H9 (cell line): Measurements from ENCODE around the gene MCM7. TPM values are rescaled to one million over a fixed set of nuclear protein-coding genes. Genes with fewer than 3 reads are reported as not detected.

Experiments used
- DNase-seq: peaks from one replicate; pipeline ENCODE4 v3.0.0-alpha.2; 2017
- H2AFZ ChIP-seq: one replicate; pipeline ENCODE4 v1.6.1; 2013; ENCODE audit warnings: mild to moderate bottlenecking, low read length, control low read depth, moderate library complexity
- H2AK5ac ChIP-seq: 2 replicates; pipeline ENCODE4 v1.6.1; 2013; ENCODE audit warnings: low read length, control low read depth, mixed read lengths; ENCODE audit not compliant: insufficient read length
- H2BK120ac ChIP-seq: one replicate; pipeline ENCODE4 v1.6.1; 2013; ENCODE audit warnings: low read depth, mild to moderate bottlenecking, low read length, control low read depth, inconsistent platforms; ENCODE audit not compliant: poor library complexity, severe bottlenecking
- H2BK12ac ChIP-seq: 2 replicates; pipeline ENCODE4 v1.6.1; 2013; ENCODE audit warnings: low read length, control low read depth, mixed read lengths, low read depth; ENCODE audit not compliant: insufficient read length
- H2BK15ac ChIP-seq: 2 replicates; pipeline ENCODE4 v1.6.1; 2013; ENCODE audit warnings: low read depth, low read length, control low read depth
- H2BK20ac ChIP-seq: one replicate; pipeline ENCODE4 v1.6.1; 2013; ENCODE audit warnings: low read depth, mild to moderate bottlenecking, low read length, control low read depth, inconsistent platforms; ENCODE audit not compliant: poor library complexity, severe bottlenecking
- H2BK5ac ChIP-seq: 2 replicates; pipeline ENCODE4 v1.6.1; 2013; ENCODE audit warnings: low read length, control low read depth, mixed read lengths; ENCODE audit not compliant: insufficient read length
- H3K14ac ChIP-seq: 2 replicates; pipeline ENCODE4 v1.6.1; 2013; ENCODE audit warnings: low read length, control low read depth; ENCODE audit not compliant: insufficient read depth
- H3K18ac ChIP-seq: 2 replicates; pipeline ENCODE4 v1.6.1; 2013; ENCODE audit warnings: low read depth, mild to moderate bottlenecking, mixed read lengths, low read length, control low read depth; ENCODE audit not compliant: insufficient read length
- H3K23ac ChIP-seq: 2 replicates; pipeline ENCODE4 v1.6.1; 2013; ENCODE audit warnings: low read length, control low read depth, mixed read lengths, low read depth; ENCODE audit not compliant: insufficient read length
- H3K23me2 ChIP-seq: 2 replicates; pipeline ENCODE4 v1.6.1; 2013; ENCODE audit warnings: low read depth, mild to moderate bottlenecking, mixed read lengths, low read length, control low read depth; ENCODE audit not compliant: insufficient read length, poor library complexity, severe bottlenecking
- H3K27ac ChIP-seq: 2 replicates; pipeline ENCODE4 v1.5.1; 2013; ENCODE audit warnings: low read length, control low read depth, mixed read lengths, low read depth; ENCODE audit not compliant: insufficient read length
- H3K27me3 ChIP-seq: 2 replicates; pipeline ENCODE4 v1.6.1; 2013; ENCODE audit warnings: low read length, control low read depth, inconsistent platforms; ENCODE audit not compliant: insufficient read depth
- H3K4ac ChIP-seq: 2 replicates; pipeline ENCODE4 v1.6.1; 2013; ENCODE audit warnings: low read depth, mild to moderate bottlenecking, control low read depth, inconsistent platforms, low read length, moderate library complexity
- H3K4me1 ChIP-seq: 2 replicates; pipeline ENCODE4 v1.6.1; 2013; ENCODE audit warnings: low read length, control low read depth, inconsistent platforms; ENCODE audit not compliant: insufficient read depth
- H3K4me2 ChIP-seq: 2 replicates; pipeline ENCODE4 v1.6.1; 2013; ENCODE audit warnings: low read length, control low read depth, mixed read lengths; ENCODE audit not compliant: insufficient read length, insufficient read depth
- H3K56ac ChIP-seq: 2 replicates; pipeline ENCODE4 v1.6.1; 2013; ENCODE audit warnings: low read depth, mild to moderate bottlenecking, mixed read lengths, low read length, control low read depth; ENCODE audit not compliant: insufficient read length
- H3K79me1 ChIP-seq: 2 replicates; pipeline ENCODE4 v1.6.1; 2013; ENCODE audit warnings: low read depth, mild to moderate bottlenecking, moderate library complexity, low read length, control low read depth, inconsistent platforms; ENCODE audit not compliant: insufficient read depth, poor library complexity, severe bottlenecking
- H3K79me2 ChIP-seq: 2 replicates; pipeline ENCODE4 v1.6.1; 2013; ENCODE audit warnings: low read length, control low read depth, inconsistent platforms; ENCODE audit not compliant: insufficient read depth
- H3K9ac ChIP-seq: 2 replicates; pipeline ENCODE4 v1.6.1; 2013; ENCODE audit warnings: low read length, control low read depth, mixed read lengths; ENCODE audit not compliant: insufficient read length; ENCODE audit errors: extremely low read depth
- H3K9me3 ChIP-seq: one replicate; pipeline ENCODE4 v1.6.1; 2013; ENCODE audit warnings: low read depth, low read length, inconsistent platforms; ENCODE audit not compliant: control insufficient read depth
- H3T11ph ChIP-seq: one replicate; pipeline ENCODE4 v1.6.1; 2013; ENCODE audit warnings: mild to moderate bottlenecking, low read length, control low read depth, inconsistent platforms
- H4K20me1 ChIP-seq: one replicate; pipeline ENCODE4 v1.6.1; 2013; ENCODE audit not compliant: control insufficient read depth, insufficient read length, insufficient read depth
- H4K5ac ChIP-seq: 2 replicates; pipeline ENCODE4 v1.6.1; 2013; ENCODE audit warnings: low read depth, mild to moderate bottlenecking, mixed read lengths, low read length, control low read depth; ENCODE audit not compliant: insufficient read length
- H4K8ac ChIP-seq: replicated peaks from 2 replicates; pipeline ENCODE4 v1.6.1; 2013; ENCODE audit warnings: low read length, control low read depth, mixed read lengths, low read depth; ENCODE audit not compliant: insufficient read length
- H4K91ac ChIP-seq: 2 replicates; pipeline ENCODE4 v1.6.1; 2013; ENCODE audit warnings: low read depth, mild to moderate bottlenecking, moderate library complexity, mixed read lengths, low read length, control low read depth; ENCODE audit not compliant: insufficient read length
- H3K27ac Mint-ChIP-seq, 3 experiments: 2 replicates in 2 of 3; 3 replicates in 1 of 3; pipeline ENCODE4 v1.8.0; 2020 to 2021; ENCODE audit warnings: mixed read lengths in 3 of 3, mild to moderate bottlenecking in 1 of 3, moderate library complexity in 1 of 3
- H3K27me3 Mint-ChIP-seq: 2 replicates; pipeline ENCODE4 v1.8.0; 2021; ENCODE audit warnings: low read depth, mild to moderate bottlenecking, moderate library complexity, mixed read lengths
- H3K36me3 Mint-ChIP-seq, 3 experiments: 2 replicates in 2 of 3; 3 replicates in 1 of 3; pipeline ENCODE4 v1.8.0; 2020 to 2021; ENCODE audit warnings: low read depth in 3 of 3, mixed read lengths in 3 of 3; ENCODE audit not compliant: insufficient read depth in 1 of 3
- H3K4me1 Mint-ChIP-seq, 2 experiments: 2 replicates each; pipeline ENCODE4 v1.8.0; 2020; ENCODE audit warnings: mixed read lengths in 2 of 2
- H3K4me3 Mint-ChIP-seq, 2 experiments: 2 replicates in 1 of 2; 3 replicates in 1 of 2; pipeline ENCODE4 v1.8.0; 2020 to 2021; ENCODE audit warnings: mild to moderate bottlenecking in 2 of 2, mixed read lengths in 2 of 2, moderate library complexity in 1 of 2
- H3K9me3 Mint-ChIP-seq, 2 experiments: 2 replicates in 1 of 2; 3 replicates in 1 of 2; pipeline ENCODE4 v1.8.0; 2020; ENCODE audit warnings: mild to moderate bottlenecking in 2 of 2, mixed read lengths in 2 of 2, moderate library complexity in 1 of 2
- WGBS: extraction: QIAGEN DNeasy Blood & Tissue Kit; methylation state at CpG from one replicate; pipeline ENCODE4 v1.1.7; 2013; ENCODE audit warnings: missing lambda C conversion rate, low lambda C conversion rate, mixed read lengths; ENCODE audit not compliant: insufficient read length; ENCODE audit errors: extremely low coverage; 5-methylcytosine and 5-hydroxymethylcytosine counted together
- total RNA-seq: library from RNA; stranded (reverse); gene quantifications from 2 replicates; pipeline ENCODE4 v1.2.1, GENCODE V29; 2021
- TF ChIP-seq, protein P1 (sequence below): fragments of 200-600 bp; sonication (generic); conservative IDR thresholded peaks from 3 replicates; pipeline ENCODE4 v1.8.0; 2021; ENCODE audit warnings: antibody characterized with exemption, mild to moderate bottlenecking

Gene MCM7
- total RNA-seq, 1 experiment from 2014 or later: 390 TPM

DNA sequence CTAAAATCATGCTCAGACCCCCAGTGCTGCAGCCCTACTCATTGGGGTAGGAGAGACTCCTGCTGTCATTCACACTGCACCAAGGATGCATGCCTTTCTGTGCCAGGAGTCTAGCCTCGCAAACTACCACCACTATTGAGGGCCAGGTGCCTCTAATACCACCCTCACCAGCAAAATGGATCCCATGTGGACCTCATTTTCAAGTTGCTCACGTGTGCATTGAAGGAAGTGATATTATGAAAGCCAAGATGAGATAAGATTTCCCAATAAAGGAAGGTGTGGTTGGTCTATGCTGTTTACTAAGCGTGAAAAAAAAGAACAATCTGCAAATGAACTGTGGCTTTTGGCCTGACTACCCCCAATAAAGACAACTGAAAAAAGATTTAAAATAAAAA lies 40.4 kb upstream of the MCM7 start:
- no peak overlapping the region for H3K18ac ChIP-seq
- no peak overlapping the region for H2BK120ac ChIP-seq
- no peak overlapping the region for H2BK5ac ChIP-seq
- H3K14ac ChIP-seq: no peak overlapping the region
- no peaks in the 10 kb centered on the region for H3K4me1 ChIP-seq
- H2BK20ac ChIP-seq: no peak overlapping the region
- no peak overlapping the region for H3K27ac Mint-ChIP-seq
- no peak overlapping the region for H3K9ac ChIP-seq
- TF ChIP-seq, protein P1, sequence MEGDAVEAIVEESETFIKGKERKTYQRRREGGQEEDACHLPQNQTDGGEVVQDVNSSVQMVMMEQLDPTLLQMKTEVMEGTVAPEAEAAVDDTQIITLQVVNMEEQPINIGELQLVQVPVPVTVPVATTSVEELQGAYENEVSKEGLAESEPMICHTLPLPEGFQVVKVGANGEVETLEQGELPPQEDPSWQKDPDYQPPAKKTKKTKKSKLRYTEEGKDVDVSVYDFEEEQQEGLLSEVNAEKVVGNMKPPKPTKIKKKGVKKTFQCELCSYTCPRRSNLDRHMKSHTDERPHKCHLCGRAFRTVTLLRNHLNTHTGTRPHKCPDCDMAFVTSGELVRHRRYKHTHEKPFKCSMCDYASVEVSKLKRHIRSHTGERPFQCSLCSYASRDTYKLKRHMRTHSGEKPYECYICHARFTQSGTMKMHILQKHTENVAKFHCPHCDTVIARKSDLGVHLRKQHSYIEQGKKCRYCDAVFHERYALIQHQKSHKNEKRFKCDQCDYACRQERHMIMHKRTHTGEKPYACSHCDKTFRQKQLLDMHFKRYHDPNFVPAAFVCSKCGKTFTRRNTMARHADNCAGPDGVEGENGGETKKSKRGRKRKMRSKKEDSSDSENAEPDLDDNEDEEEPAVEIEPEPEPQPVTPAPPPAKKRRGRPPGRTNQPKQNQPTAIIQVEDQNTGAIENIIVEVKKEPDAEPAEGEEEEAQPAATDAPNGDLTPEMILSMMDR: no peak
- H3K27ac ChIP-seq: no peak overlapping the region
- H2BK12ac ChIP-seq: no peak overlapping the region
- H3K79me1 ChIP-seq: no peaks in the 10 kb centered on the region
- H4K91ac ChIP-seq: no peak overlapping the region
- no peak overlapping the region for H4K5ac ChIP-seq
- no peaks in the 10 kb centered on the region for H3K9me3 ChIP-seq
- no peaks in the 10 kb centered on the region; a peak in 2 of 7 replicates for H3K36me3 Mint-ChIP-seq
- no peak overlapping the region for H3K4ac ChIP-seq
- WGBS: no CpG with 5 or more reads among the region's 3 CpGs
- no peak overlapping the region for H3T11ph ChIP-seq
- no peak overlapping the region for H3K4me3 Mint-ChIP-seq
- no peak overlapping the region for H2AK5ac ChIP-seq
- H3K9me3 Mint-ChIP-seq: no peaks in the 10 kb centered on the region
- H4K20me1 ChIP-seq: no peaks in the 10 kb centered on the region
- no peak for DNase-seq
- H3K27me3 Mint-ChIP-seq: peaks cover 4% of the 10 kb centered on the region; the same call in 1 of the 2 replicates
- no peak overlapping the region for H2BK15ac ChIP-seq
- no peaks in the 10 kb centered on the region for H3K23me2 ChIP-seq
- H3K4me2 ChIP-seq: no peak overlapping the region
- H3K4me1 Mint-ChIP-seq: peaks cover 10 to 12% of the 10 kb centered on the region in 2 experiments
- no peaks in the 10 kb centered on the region for H3K27me3 ChIP-seq
- no peak overlapping the region for H3K23ac ChIP-seq
- no peaks in the 10 kb centered on the region for H3K79me2 ChIP-seq
- no peak overlapping the region for H2AFZ ChIP-seq
- H3K56ac ChIP-seq: no peak overlapping the region
- no peak overlapping the region for H4K8ac ChIP-seq
